Activated gamma-delta T cell treated with Interleukin-2 at 50 U/mL for 16 hours (primary cell): ENCODE data around the gene TGFBR2.

Source experiments
- DNase-seq: peaks from one replicate; pipeline ENCODE4 v3.0.0-alpha.2; 2020

The TGFBR2 gene

GRCh38 chr3:30604093-30604492 is 2.3 kb upstream of the TGFBR2 start:
- no peak for DNase-seq

- DNase-seq: no peak
Measured at GRCh38 chr3:30604558-30604957, 1.8 kb upstream of the TGFBR2 start.

DNA sequence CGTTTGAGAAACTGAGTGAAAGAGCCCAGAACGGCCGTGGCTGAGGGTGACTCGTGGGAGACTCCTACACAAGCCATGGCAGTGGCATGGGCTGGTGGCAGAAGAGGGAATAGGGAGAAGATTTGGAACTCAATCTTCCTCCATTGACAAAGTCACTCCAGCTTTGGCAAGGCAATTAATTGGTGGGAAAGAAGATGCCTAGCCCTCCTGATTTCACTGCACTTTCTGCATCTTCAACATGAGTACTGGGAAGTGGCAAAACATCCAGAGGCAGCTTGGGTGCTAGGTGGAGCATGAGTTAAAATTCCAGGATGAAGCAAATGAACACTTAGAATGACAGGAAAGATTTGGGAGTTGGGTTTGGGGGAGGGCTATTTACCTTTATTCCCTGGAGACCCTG is 1.4 kb upstream of the TGFBR2 start:
- no peak for DNase-seq

- DNase-seq: no peak
Measured at GRCh38 chr3:30605706-30606300, 598 bp upstream of the TGFBR2 start.

DNA sequence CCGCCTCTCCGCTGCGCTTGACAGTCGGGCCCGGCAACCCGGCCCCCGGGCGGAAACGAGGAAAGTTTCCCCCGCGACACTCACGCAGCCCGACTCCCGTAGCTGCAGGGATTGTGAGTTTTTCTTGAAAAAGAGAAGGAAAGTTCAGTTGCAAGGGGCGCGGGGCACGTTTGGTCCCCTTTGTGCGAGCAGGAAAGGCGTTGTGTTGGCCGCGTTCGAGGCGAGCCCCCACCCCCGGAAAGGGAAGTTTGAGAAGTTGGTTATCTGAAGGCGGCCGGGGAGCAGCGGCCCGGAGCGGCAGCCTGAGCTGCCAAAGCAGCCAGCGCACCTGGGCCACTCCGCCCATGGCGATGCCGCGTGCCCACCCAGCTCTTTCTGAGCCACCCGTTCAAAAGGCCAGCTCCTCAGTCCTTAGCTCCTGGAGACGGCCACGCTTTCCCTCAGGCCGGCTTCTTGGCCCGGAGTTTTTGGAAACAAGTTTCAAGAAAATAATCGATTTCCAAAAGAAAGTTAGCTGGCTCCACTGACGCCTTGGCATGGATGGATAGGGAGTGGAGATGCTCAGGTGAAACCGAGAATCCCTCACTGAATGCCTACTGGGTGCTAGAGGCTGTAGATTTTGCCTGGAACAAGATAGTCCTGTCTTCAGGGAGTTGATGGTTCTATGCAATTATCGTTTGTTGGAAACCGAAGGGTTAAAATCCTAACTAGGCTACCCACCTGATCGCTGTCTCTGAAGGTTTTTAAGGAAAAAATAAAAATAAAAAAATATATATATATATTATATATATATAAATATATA is 832 bp downstream of the TGFBR2 start:
- DNase-seq: peak; percentile 70

DNA sequence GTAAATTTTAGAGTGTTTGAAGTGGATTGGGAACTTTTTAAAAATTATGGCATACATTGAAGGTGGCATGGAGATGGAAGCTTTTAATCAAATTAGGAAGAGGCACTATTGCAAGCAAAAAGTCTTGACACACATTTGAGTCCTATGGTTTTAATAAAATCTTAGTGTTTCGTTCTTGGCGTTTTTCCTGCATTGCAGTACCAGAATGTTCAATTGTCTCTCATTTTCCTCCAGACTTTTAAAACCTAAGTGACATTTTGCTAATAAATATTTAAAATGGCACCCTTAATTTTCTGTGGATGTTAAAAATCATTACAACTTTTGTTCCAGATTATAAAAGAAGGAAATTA is 2.2 kb downstream of the TGFBR2 start:
- no peak for DNase-seq

GRCh38 chr3:30609930-30610701 is 3.7 kb downstream of the TGFBR2 start:
- DNase-seq: no peak

DNA sequence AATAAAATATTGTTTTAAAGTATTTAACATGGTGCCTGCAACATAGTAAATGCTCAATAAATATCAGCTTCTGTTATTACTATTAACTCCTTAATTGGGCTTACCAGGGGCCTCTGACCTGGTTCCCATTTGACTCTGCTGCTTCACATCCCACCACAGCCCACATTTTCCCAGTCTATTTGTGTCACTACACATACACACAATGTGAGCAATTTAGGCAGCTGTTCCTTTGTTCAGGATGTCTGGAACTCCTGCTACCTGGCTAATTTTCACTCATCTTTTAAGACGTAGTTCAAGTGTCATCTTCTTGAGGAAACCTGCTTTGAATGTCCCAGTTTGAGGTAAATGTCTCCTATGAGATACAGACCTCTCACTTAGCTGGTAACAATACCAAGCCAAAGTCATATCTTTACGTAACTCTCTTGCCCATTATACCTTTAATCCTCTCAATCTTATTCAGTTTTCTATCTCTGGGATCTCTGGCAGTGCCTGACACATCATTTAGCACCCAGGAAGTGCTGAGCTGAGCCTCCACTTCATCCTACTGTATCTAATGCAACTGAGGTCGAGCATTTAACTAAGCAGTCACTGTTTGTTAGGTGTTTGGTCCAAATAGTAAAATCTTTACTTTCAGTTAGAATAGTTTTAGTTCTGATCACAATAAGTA is 4.4 kb downstream of the TGFBR2 start:
- no peak for DNase-seq

DNA sequence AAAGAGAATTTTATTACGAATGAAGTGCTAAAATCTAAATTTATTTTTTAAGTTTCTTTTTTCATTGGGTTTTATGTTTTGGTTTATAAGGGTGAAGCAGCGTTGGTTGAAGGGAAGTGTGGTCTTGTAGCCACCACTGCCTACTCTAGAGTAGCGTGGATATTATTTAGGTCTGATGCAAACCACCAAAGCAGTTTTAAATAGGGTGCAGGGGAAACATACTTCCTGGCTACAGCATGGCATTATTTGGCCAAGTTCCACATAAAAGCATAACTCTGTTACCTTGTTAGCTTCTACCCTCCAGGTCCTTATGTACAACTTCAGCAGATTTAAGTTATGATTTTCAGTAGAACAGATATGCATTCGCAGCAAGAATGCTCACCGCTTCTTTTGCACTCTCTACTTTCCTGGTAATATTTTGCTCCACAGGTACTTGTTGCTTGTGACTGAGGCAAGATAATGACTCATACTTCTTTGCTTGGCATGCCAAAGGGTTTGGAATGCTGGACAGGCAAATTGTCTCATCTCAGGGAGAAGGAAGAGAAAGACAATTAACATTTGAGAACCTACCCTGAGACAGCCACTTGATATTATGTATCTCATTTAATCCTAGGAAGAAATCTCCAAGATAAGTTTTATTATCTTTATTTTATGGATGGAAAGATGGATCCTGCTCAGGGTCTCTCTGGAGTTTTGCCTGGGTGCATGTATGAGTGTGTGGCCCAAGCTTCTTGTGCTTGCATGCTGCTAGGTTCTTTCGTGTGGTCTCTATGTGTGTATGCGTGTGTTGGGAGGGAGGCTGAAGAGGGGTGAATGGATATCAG is 5.4 kb downstream of the TGFBR2 start:
- no peak for DNase-seq

- no peak for DNase-seq
Measured at GRCh38 chr3:30612437-30613132, 6.2 kb downstream of the TGFBR2 start.

DNA sequence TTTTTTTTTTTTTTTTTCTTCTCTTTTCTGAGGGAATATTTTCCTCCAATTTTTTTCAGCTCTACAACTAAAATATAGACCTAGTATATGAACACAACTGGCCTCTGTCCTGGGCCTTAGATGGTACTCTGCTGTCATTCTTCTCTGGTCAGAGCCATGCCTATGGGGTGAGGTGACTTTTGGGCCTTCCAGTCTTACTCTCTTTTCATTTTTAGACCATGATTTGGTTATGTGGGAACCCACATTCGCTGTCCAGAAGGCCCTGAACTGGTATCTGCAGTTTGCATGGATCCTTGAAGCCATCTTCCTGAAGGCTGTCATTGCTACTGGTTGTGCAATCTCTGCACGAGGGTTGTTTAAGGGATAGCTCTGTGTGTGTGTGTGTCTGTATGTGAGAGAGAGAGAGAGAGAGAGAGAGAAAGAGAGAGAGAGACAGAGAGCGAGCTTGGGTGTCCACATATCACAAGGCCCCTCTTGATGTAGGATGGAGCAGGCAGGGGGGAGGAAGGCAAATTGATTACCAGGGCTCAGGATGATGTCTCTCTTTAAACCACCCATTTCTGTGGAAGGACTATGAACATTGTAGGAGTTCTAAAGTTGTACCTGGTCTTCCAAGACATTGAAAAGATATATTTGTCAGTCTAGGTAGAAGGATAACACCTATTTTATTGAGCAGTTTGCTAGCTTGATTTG is 6.9 kb downstream of the TGFBR2 start:
- DNase-seq: no peak

- DNase-seq: no peak
Measured at GRCh38 chr3:30614373-30614772, 8.0 kb downstream of the TGFBR2 start.

GRCh38 chr3:30614943-30615342 is 8.5 kb downstream of the TGFBR2 start:
- DNase-seq: no peak

GRCh38 chr3:30615615-30616346 is 9.4 kb downstream of the TGFBR2 start:
- no peak for DNase-seq

DNA sequence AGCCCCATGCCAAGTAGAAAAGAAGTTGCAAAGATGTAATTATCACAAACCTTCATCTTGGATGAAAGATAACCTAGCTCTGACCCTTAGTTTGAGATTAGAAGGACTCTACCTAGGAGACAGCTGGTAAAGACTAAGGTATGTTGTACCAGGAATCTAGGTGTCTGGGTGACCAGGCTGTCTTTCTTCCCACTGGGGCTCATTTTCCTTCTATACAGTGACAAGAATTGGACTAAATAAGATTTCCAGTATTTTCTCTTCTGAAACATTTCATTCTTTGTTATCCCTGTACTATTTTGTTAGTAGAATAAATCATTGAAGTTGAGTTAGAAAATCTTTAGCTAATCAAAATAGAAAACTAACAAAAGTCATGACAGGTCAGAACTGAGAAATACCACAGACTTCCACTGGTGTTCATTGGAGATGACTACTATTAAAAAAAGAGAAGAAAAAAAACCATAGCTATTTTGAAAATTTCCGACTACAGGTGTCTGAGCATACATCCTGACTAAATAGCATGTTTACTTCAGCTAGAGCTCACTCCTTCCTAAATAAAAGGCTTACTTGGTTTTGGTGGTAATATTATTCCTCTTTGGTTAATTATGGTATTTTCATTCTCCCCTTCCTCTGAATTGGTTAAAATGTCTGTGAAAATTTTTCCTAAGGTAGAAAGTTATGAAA is 10.1 kb downstream of the TGFBR2 start:
- DNase-seq: no peak

DNA sequence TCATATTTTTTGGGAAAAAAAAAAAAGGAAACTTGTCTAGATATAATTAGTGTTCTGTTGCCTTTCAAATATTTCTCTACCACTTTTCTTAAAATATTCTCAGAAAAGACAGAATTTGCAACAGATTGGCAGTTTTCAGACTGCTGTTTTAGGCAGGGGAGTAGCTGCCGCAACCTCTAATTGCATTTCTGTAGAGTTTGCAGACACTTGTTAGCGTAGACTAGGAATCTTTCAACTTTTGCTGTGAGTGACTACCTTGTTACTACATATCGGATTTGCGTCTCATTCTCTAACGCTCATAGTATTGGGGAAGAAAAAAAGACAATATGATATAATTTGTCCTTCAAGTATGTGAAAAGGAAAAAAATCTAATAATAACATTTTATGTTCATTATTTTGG is 10.7 kb downstream of the TGFBR2 start:
- DNase-seq: no peak

DNA sequence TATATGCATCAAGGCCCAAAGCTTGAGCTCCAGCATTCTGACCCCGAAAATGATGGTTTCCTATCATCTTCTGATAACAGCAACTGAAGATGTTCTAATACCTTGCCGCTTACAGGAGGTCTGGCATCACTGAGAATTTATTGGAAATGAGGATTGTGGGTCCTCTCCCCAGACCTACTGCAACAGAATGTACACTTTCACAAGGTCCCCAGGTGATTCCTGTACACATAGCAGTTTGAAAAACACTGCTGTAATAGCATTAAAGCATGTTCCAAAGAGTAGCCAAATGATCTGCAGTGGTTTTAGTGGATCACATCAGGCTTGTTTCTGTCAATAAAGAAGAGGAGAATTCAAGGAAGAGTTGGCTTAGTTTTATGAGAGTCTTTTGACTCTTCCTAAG is 11.3 kb downstream of the TGFBR2 start:
- DNase-seq: no peak

DNA sequence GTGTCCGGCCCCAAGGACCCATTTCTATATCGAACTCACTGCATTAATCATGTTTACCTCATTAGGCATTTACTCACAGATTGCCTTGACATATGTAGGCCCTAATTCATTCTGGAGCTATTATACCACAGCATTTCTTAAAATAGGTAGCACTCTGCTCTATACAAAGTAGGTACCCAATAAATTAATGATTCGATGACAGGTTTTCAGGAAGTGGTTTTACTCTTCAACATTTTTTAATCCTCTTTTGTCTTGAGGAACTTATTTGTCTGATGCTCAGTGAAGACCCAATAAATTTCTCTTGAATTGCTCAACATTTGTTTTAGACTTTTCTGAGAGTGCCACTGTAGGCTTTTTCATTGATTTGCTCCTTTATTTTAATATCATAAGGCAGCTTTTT is 12.1 kb downstream of the TGFBR2 start:
- no peak for DNase-seq

DNA sequence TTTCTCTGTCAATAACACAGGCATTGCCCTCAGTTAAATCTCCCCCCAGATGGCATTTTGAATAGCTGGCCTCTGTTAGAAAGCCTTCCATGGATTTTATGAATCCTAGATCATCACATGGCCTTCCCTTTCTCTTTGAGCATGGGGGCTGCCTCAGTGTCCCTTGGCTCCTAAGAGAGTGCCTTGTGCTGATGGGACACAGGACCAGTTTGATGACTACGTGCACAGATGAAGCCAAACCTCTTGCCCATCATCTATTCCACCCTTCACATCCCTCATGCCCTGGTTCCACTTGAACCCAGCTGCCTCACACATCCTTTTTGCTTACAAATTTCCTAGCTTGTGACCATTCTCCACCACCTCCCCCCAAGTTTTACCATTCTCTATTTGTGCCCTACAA is 12.9 kb downstream of the TGFBR2 start:
- no peak for DNase-seq
